Endothelial cell (in vitro differentiated cells): ENCODE results near the gene SNAP23. TPM values are rescaled to one million over a fixed set of nuclear protein-coding genes. Genes with fewer than 3 reads are reported as not detected.
"Not testable (repeated sequence)": the region's sequence is repeated elsewhere in the genome, so short reads cannot be mapped to it uniquely, and the experiment has no call there.

Experiments used
- DNase-seq: peaks from one replicate; pipeline ENCODE4 v3.0.0; 2021; ENCODE audit warnings: low spot score
- H3K27ac Mint-ChIP-seq: one replicate; pipeline ENCODE4 v1.8.0; 2021; ENCODE audit warnings: mixed read lengths, inconsistent platforms; ENCODE audit not compliant: unreplicated experiment
- H3K27me3 Mint-ChIP-seq: one replicate; pipeline ENCODE4 v1.8.0; 2021; ENCODE audit warnings: mild to moderate bottlenecking, moderate library complexity, mixed read lengths, inconsistent platforms; ENCODE audit not compliant: unreplicated experiment
- H3K36me3 Mint-ChIP-seq: one replicate; pipeline ENCODE4 v1.8.0; 2021; ENCODE audit warnings: mild to moderate bottlenecking, low read depth, mixed read lengths, inconsistent platforms; ENCODE audit not compliant: unreplicated experiment
- H3K4me1 Mint-ChIP-seq: one replicate; pipeline ENCODE4 v1.8.0; 2021; ENCODE audit warnings: mild to moderate bottlenecking, mixed read lengths, inconsistent platforms; ENCODE audit not compliant: unreplicated experiment
- H3K4me3 Mint-ChIP-seq: one replicate; pipeline ENCODE4 v1.8.0; 2021; ENCODE audit warnings: mild to moderate bottlenecking, mixed read lengths, inconsistent platforms; ENCODE audit not compliant: unreplicated experiment
- H3K9me3 Mint-ChIP-seq: one replicate; pipeline ENCODE4 v1.8.0; 2021; ENCODE audit warnings: mixed read lengths, inconsistent platforms; ENCODE audit not compliant: unreplicated experiment
- total RNA-seq: library from RNA; stranded (reverse); fragmentation: NEBNext Ultra II Directional; extraction: Animal tissue kit (Norgen Biotek cat#: 25700); gene quantifications from one replicate; pipeline ENCODE4 v1.2.1, GENCODE V29; 2021; ENCODE audit not compliant: unreplicated experiment
- TF ChIP-seq, protein P1 (sequence below): fragments of 200-600 bp; sonication (generic); IDR thresholded peaks from one replicate; pipeline ENCODE4 v1.5.0; 2021; ENCODE audit warnings: antibody characterized with exemption; ENCODE audit not compliant: unreplicated experiment

The SNAP23 gene
- total RNA-seq, 1 donor from 2014 or later, result 121 TPM

DNA sequence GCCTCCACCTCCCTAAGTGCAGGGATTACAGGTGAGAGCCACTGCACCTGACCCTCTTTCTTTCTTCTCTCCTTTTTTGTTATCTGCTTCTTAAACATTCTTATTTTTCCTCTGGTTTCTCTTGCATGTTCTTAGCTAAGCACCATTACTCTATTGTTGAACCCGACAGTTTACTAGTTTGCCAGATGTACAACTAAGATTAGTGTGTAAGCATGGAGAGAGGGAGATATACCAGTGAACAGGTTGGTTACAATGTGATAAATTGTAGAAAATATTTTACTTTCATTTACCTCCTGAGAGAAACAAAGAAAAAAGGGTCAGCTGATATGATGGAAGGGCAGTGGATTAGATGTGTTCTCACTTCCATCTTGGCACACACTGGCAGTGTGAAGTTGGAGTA, 58.1 kb downstream of the SNAP23 start:
- Mint-ChIP-seq H3K27me3 (peaks cover 2% of the 10 kb centered on the region), H3K27ac (no peak overlapping the region), H3K4me1 (peaks cover 10% of the 10 kb centered on the region), H3K9me3 (no peaks in the 10 kb centered on the region), H3K36me3 (no peaks in the 10 kb centered on the region), H3K4me3 (no peak overlapping the region)
- DNase-seq, result no peak
- TF ChIP-seq, protein P1, sequence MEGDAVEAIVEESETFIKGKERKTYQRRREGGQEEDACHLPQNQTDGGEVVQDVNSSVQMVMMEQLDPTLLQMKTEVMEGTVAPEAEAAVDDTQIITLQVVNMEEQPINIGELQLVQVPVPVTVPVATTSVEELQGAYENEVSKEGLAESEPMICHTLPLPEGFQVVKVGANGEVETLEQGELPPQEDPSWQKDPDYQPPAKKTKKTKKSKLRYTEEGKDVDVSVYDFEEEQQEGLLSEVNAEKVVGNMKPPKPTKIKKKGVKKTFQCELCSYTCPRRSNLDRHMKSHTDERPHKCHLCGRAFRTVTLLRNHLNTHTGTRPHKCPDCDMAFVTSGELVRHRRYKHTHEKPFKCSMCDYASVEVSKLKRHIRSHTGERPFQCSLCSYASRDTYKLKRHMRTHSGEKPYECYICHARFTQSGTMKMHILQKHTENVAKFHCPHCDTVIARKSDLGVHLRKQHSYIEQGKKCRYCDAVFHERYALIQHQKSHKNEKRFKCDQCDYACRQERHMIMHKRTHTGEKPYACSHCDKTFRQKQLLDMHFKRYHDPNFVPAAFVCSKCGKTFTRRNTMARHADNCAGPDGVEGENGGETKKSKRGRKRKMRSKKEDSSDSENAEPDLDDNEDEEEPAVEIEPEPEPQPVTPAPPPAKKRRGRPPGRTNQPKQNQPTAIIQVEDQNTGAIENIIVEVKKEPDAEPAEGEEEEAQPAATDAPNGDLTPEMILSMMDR, result no peak

DNA sequence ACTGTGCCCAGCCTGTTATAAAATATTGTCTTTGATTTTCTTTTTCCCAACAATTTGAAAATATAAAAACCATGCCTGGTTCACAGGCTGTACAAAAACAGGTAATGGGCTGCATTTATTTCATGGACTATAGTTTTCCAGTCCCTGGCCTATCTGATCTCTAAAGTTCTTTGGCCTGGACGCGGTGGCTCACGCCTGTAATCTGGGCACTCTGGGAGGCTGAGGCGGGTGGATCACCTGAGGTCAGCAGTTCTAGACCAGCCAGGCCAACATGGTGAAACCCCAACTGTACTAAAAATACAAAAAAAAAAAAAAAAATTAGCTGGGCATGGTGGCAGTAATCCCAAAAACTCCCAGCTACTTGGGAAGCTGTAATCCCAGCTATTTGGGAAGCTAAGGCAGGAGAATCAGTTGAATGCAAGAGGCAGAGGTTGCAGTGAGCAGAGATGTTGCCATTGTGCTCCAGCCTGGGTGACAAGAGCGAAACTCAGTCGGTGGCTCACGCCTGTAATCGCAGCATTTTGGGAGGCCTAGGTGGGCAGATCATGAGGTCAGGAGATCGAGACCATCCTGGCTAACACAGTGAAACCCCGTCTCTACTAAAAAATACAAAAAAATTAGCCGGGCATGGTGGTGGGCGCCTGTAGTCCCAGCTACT, 61.2 kb downstream of the SNAP23 start:
- H3K27me3 Mint-ChIP-seq, H3K4me1 Mint-ChIP-seq, H3K27ac Mint-ChIP-seq, H3K4me3 Mint-ChIP-seq, H3K36me3 Mint-ChIP-seq, H3K9me3 Mint-ChIP-seq, DNase-seq: not testable (repeated sequence)

DNA sequence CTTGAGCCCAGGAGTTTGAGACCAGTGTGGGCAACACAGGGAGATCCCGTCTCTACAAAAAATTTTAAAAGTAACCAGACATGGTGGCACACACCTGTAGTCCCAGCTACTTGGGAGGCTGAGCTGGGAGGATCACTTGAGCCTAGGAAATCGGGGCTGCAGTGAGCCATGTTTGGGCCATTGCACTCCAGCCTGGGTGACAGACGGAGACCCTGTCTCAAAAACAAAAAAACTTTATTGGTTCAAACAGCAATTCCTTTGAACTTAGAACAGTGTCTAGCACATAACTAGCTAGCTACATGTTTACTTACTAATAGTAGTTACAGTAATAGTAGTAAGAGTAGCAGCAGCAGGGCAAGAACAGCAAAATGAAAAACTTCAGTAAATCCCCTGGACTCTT, 63.3 kb downstream of the SNAP23 start:
- H3K4me1 Mint-ChIP-seq, result no peaks in the 10 kb centered on the region
- no peak for DNase-seq
- H3K4me3 Mint-ChIP-seq, result no peak overlapping the region
- TF ChIP-seq, protein P1, result no peak
- no peak overlapping the region for H3K27ac Mint-ChIP-seq
- H3K36me3 Mint-ChIP-seq, result no peaks in the 10 kb centered on the region
- no peaks in the 10 kb centered on the region for H3K9me3 Mint-ChIP-seq
- H3K27me3 Mint-ChIP-seq, result no peaks in the 10 kb centered on the region

DNA sequence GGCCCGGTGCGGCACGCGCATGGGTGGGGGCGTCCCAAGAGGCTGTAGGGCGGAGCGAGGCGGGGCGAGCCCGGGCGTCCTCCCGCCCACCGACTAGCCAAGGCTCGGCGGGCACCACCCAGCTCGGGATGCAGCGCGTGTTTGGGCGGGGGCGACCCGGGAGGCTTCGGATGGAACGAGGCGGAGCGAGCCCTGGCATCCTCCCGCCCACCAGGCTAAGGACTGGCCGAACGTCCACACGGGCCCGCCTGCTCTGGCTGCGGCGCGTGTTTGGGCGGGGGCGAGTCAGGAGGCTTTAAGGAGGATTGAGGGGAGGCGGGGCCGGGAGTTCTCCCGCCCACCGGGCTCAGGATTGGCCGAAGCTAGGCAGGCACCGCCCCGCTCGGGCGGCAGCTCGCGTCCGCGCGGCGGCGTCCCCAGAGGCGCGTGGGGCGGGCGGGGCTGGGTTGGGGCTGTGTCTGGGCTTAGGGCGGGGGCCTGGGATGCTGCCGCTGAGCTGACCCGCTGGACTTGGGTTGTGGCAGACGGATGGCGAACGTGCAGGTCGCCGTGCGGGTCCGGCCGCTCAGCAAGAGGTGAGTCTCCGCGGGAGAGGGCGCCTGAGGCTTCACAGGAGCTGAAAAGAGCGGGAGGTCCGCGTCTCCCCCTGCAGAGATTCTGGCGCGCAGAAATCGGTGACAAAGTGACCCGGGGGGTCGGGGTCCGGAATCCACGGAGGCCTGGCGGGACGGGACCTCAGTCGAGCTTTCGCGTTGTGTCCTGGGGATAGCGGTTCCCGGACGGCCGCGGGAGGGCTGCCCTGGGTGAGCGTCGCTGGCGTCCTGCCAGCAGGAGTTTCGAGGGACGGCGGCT, 80.0 kb downstream of the SNAP23 start, which contains the start of gene STARD9:
Gene STARD9 (plus strand): TSS at position 419 of the 852 bp plus-strand sequence. CDS start 110 bp downstream, at position 529.
- H3K9me3 Mint-ChIP-seq, result no peaks in the 10 kb centered on the region
- DNase-seq, result peak; percentile 97
- H3K27ac Mint-ChIP-seq, result peak within 1 kb of the TSS; percentile 70
- H3K36me3 Mint-ChIP-seq, result peaks cover 13% of the 10 kb centered on the region
- peaks cover 21% of the 10 kb centered on the region for H3K4me1 Mint-ChIP-seq
- peaks cover 8% of the 10 kb centered on the region for H3K27me3 Mint-ChIP-seq
- H3K4me3 Mint-ChIP-seq, result peak within 1 kb of the TSS; percentile 91
- TF ChIP-seq, protein P1, result no peak

DNA sequence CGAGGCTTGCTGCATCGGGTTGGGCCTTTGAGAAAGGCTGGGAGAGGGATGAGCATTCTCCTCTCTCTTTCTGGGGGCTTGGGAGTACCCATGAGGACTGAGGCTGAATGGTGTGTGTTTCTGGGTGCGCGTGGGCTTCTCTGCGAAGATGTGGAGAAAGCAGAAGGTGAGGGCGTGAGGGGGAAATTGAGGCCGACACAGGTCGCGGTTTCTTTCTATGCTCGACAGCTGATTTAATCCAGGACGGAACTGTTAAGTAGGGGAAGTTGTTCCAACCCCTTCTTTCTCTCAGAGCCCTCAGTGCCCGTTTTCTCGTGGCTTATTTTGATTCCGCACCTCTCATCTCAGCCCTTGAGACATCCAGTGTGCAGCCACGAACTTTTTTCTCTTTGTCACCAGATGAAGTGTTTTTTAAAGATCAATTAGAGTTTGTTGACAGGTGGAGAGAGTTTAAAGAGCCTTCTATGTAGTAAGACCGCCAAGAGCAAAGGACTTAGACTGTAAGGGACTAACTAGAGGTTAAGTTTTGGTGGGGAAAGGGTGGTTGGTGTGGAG, 80.7 kb downstream of the SNAP23 start:
- peaks cover 8% of the 10 kb centered on the region for H3K27me3 Mint-ChIP-seq
- H3K36me3 Mint-ChIP-seq, result peaks cover 13% of the 10 kb centered on the region
- TF ChIP-seq, protein P1, result no peak
- no peak for DNase-seq
- no peaks in the 10 kb centered on the region for H3K9me3 Mint-ChIP-seq
- H3K27ac Mint-ChIP-seq, result peak overlapping the region; percentile 70
- peak overlapping the region; percentile 91 for H3K4me3 Mint-ChIP-seq
- peaks cover 25% of the 10 kb centered on the region for H3K4me1 Mint-ChIP-seq
